ENCODE results near the gene SMIM41. TPM values are rescaled to one million over a fixed set of nuclear protein-coding genes. Genes with fewer than 3 reads are reported as not detected.
A peak's percentile ranks its signal among the peaks of the same experiment; 100 is the strongest.

Gene SMIM41
- total RNA-seq, 2 experiments from 2014 or later = not detected

DNA sequence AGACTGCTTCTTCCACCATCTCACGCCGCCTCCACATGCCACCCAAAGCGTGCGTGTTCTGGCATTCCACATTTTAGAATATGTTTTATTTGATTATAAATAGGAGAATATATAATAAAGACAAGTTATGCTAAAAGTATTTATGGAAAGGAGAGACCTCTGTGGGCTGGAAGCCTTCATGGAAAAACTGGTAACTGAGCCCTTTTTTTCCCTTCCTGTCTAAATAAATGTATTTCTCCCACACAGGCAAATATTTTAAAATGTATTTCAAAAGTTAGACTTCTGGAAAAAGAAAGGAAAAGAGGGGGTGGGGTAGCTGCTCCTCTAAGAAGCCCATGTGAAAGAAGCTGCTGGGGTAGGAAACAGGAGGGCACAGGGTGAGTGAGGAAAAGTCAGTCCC, 44.3 kb upstream of the SMIM41 start:
- CTCF ChIA-PET (ENCODE audit: unreplicated experiment) = no interaction called here
- Histone ChIP-seq H3K4me3 (ENCODE audit: low read depth, low read length, poor library complexity, severe bottlenecking) (no peak overlapping the region), H4K20me1 (ENCODE audit: insufficient read depth, low read length) (no peaks in the 10 kb centered on the region), H3K27ac (ENCODE audit: low read depth, low read length, poor library complexity, severe bottlenecking) (no peak overlapping the region), H3K36me3 (ENCODE audit: insufficient read depth, low read length) (no peaks in the 10 kb centered on the region), H3K4me2 (ENCODE audit: low read length) (no peak overlapping the region), H3K9me3 (ENCODE audit: low read length) (no peaks in the 10 kb centered on the region), H3K4me1 (ENCODE audit: insufficient read depth, low read length, poor library complexity, severe bottlenecking) (peaks cover 61% of the 10 kb centered on the region), H3K9me2 (ENCODE audit: insufficient read depth, low read length) (no peaks in the 10 kb centered on the region), H3K79me2 (ENCODE audit: insufficient read depth, low read depth, low read length) (peaks cover 22% of the 10 kb centered on the region; the same call in 1 of the 2 replicates), H2AFZ (ENCODE audit: low read length) (no peak overlapping the region)
- no peak for DNase-seq (ENCODE audit: low spot score)
- POLR2A ChIA-PET = no interaction called here
- BruUV-seq (replicated peaks) = no TSS peak
- TF ChIP-seq CTCF (conservative IDR thresholded peaks at IDR 0.05; ENCODE audit: low read length) (no peak), EZH2phosphoT487 (IDR thresholded peaks at IDR 0.05; ENCODE audit: borderline replicate concordance, low read depth, low read length) (no peak)
- intact Hi-C loops (cut with micrococcal nuclease; ENCODE audit: unreplicated experiment) = no loop called here

- ChIA-PET CTCF (ENCODE audit: unreplicated experiment) (interaction anchor here (0.8 kb wide), 1 partner anchor 10 kb away, joined by 4 read pairs; no protein-coding TSS in a partner anchor), POLR2A (no interaction called here)
- no peaks in the 10 kb centered on the region for H3K36me3 ChIP-seq (ENCODE audit: insufficient read depth, low read length)
- H3K4me2 ChIP-seq (ENCODE audit: low read length) = peak overlapping the region; percentile 69
- H3K4me1 ChIP-seq (ENCODE audit: insufficient read depth, low read length, poor library complexity, severe bottlenecking) = peaks cover 68% of the 10 kb centered on the region
- peaks cover 22% of the 10 kb centered on the region; the same call in 1 of the 2 replicates for H3K79me2 ChIP-seq (ENCODE audit: insufficient read depth, low read depth, low read length)
- no peaks in the 10 kb centered on the region for H3K9me3 ChIP-seq (ENCODE audit: low read length)
- peak overlapping the region; percentile 53 for H3K27ac ChIP-seq (ENCODE audit: low read depth, low read length, poor library complexity, severe bottlenecking)
- H4K20me1 ChIP-seq (ENCODE audit: insufficient read depth, low read length) = no peaks in the 10 kb centered on the region
- intact Hi-C loops (cut with micrococcal nuclease; ENCODE audit: unreplicated experiment) = loop anchor here (2.0 kb wide), 1 partner anchor 15 kb away; the partner anchor contains the start of gene NR4A1
- no peak overlapping the region for H2AFZ ChIP-seq (ENCODE audit: low read length)
- no peak overlapping the region for H3K4me3 ChIP-seq (ENCODE audit: low read depth, low read length, poor library complexity, severe bottlenecking)
- TF ChIP-seq EZH2phosphoT487 (IDR thresholded peaks at IDR 0.05; ENCODE audit: borderline replicate concordance, low read depth, low read length) (no peak), CTCF (conservative IDR thresholded peaks at IDR 0.05; ENCODE audit: low read length) (no peak)
- DNase-seq (ENCODE audit: low spot score) = no peak
- no peaks in the 10 kb centered on the region for H3K9me2 ChIP-seq (ENCODE audit: insufficient read depth, low read length)
- no TSS peak for BruUV-seq (replicated peaks)
These were observed 43.6 kb upstream of the SMIM41 start for GRCh38 chr12:52035926-52036325.

DNA sequence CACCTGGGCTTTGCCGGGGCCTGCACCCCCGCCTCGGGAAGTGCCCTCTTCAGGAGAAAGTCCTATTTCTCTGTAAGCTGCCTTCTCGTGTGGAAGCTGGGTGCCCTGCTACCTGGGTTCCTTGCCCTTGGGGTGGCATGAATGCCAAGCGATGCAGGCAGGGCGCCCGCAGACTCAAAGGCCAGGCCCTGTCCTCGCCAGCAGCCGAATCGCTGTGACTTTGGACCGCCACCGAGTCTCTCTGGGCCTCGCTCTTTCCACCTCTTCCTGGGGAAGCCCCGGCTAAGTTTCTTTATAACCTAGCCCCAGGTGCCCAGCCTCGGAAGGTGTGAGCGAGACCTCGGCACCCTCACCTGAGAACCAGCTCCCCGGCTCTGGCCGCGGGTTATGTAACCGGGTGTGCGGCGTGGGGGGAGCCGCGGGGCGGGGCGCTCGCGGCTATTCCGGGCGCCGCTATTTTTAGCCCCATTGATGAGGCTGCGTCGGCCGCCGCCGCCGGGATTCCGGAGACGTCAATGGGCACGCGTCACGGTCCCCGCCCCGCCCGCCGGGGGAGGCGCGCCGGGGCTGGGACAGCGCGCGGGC, 42.8 kb upstream of the SMIM41 start:
- H3K79me2 ChIP-seq (ENCODE audit: insufficient read depth, low read depth, low read length) = peaks cover 22% of the 10 kb centered on the region; the same call in 1 of the 2 replicates
- no TSS peak for BruUV-seq (replicated peaks)
- H3K9me2 ChIP-seq (ENCODE audit: insufficient read depth, low read length) = no peaks in the 10 kb centered on the region
- peak overlapping the region; percentile 53 for H3K27ac ChIP-seq (ENCODE audit: low read depth, low read length, poor library complexity, severe bottlenecking)
- peak overlapping the region; percentile 65 for H3K4me3 ChIP-seq (ENCODE audit: low read depth, low read length, poor library complexity, severe bottlenecking)
- ChIA-PET POLR2A (interaction anchor here (0.5 to 1.0 kb wide), 5 partner anchors 11 to 87 kb away, joined by 3 to 4 read pairs (median 3); partner anchors contain the start of gene NR4A1), CTCF (ENCODE audit: unreplicated experiment) (interaction anchor here (0.8 kb wide), 1 partner anchor 11 kb away, joined by 4 read pairs; no protein-coding TSS in a partner anchor)
- intact Hi-C loops (cut with micrococcal nuclease; ENCODE audit: unreplicated experiment) = loop anchor here (2.0 kb wide), 1 partner anchor 14 kb away; the partner anchor contains the start of gene NR4A1
- no peaks in the 10 kb centered on the region for H3K36me3 ChIP-seq (ENCODE audit: insufficient read depth, low read length)
- no peaks in the 10 kb centered on the region for H4K20me1 ChIP-seq (ENCODE audit: insufficient read depth, low read length)
- peak overlapping the region; percentile 69 for H3K4me2 ChIP-seq (ENCODE audit: low read length)
- peak overlapping the region; percentile 76 for H2AFZ ChIP-seq (ENCODE audit: low read length)
- DNase-seq (ENCODE audit: low spot score) = peak; percentile 84
- no peaks in the 10 kb centered on the region for H3K9me3 ChIP-seq (ENCODE audit: low read length)
- H3K4me1 ChIP-seq (ENCODE audit: insufficient read depth, low read length, poor library complexity, severe bottlenecking) = peaks cover 76% of the 10 kb centered on the region
- TF ChIP-seq CTCF (conservative IDR thresholded peaks at IDR 0.05; ENCODE audit: low read length) (no peak), EZH2phosphoT487 (IDR thresholded peaks at IDR 0.05; ENCODE audit: borderline replicate concordance, low read depth, low read length) (no peak)
